Right ventricle myocardium superior (tissue), 1 donor: ENCODE data around the gene KIAA0319L. TPM values are rescaled to one million over a fixed set of nuclear protein-coding genes. Genes with fewer than 3 reads are reported as not detected.

Source experiments
- ATAC-seq: fragments of 200-7000 bp; cut with Tn5 transposase; one replicate; pipeline ENCODE4 v1.9.1; 2020; ENCODE audit warnings: mild to moderate bottlenecking; ENCODE audit not compliant: poor library complexity
- DNase-seq: peaks from one replicate; pipeline ENCODE4 v3.0.0-alpha.2; 2020
- intact Hi-C: fragments of 100-400 bp; cut with DNase I; formaldehyde crosslinking; loops from one replicate; pipeline ENCODE4 v1.11.2; 2022
- total RNA-seq: library from RNA; stranded (reverse); fragmentation: NEBNext Ultra II Directional; extraction: Animal tissue kit (Norgen Biotek cat#: 25700); gene quantifications from one replicate; pipeline ENCODE4 v1.2.1, GENCODE V29; 2021
- donor health status: DM: no; HTN: yes; CAD: no; lungs with severe emphysema.

Gene KIAA0319L
- total RNA-seq, 1 donor from 2014 or later, result 62.1 TPM

- no peak for DNase-seq
- no peak for ATAC-seq
- intact Hi-C loops, result no loop called here
Observed at GRCh38 chr1:35437200-35437599, 120.0 kb downstream of the KIAA0319L start.

- DNase-seq (no peak), ATAC-seq (no peak)
- intact Hi-C loops, result no loop called here
Observed at GRCh38 chr1:35436078-35436477, 121.1 kb downstream of the KIAA0319L start.

- intact Hi-C loops, result no loop called here
- ATAC-seq (no peak), DNase-seq (no peak)
Observed at GRCh38 chr1:35434703-35435102, 122.5 kb downstream of the KIAA0319L start.

- ATAC-seq, result no peak
- DNase-seq, result no peak
- intact Hi-C loops, result no loop called here
Observed at GRCh38 chr1:35433714-35434113, 123.5 kb downstream of the KIAA0319L start.

GRCh38 chr1:35432231-35432630, 125.0 kb downstream of the KIAA0319L start:
- DNase-seq, result no peak
- peak; percentile 6 for ATAC-seq
- intact Hi-C loops, result no loop called here

GRCh38 chr1:35431173-35431599, 126.0 kb downstream of the KIAA0319L start:
- ATAC-seq, result no peak
- intact Hi-C loops, result no loop called here

GRCh38 chr1:35430762-35431161, 126.4 kb downstream of the KIAA0319L start:
- no peak for DNase-seq
- intact Hi-C loops, result no loop called here
- no peak for ATAC-seq

More at GRCh38 chr1:35431173-35431599, 126.0 kb downstream of the KIAA0319L start:
- DNase-seq, result no peak

- no peak for DNase-seq
- no peak for ATAC-seq
- intact Hi-C loops, result no loop called here
Observed at GRCh38 chr1:35428360-35428759, 128.8 kb downstream of the KIAA0319L start.

GRCh38 chr1:35426097-35426586, 131.1 kb downstream of the KIAA0319L start:
- intact Hi-C loops, result no loop called here
- ATAC-seq (no peak), DNase-seq (no peak)

GRCh38 chr1:35408925-35409324, 148.3 kb downstream of the KIAA0319L start:
- DNase-seq (no peak), ATAC-seq (no peak)
- intact Hi-C loops, result no loop called here

GRCh38 chr1:35407743-35408142, 149.5 kb downstream of the KIAA0319L start:
- ATAC-seq (no peak), DNase-seq (no peak)
- intact Hi-C loops, result no loop called here

GRCh38 chr1:35406103-35406502, 151.1 kb downstream of the KIAA0319L start:
- no peak for DNase-seq
- ATAC-seq, result no peak
- intact Hi-C loops, result no loop called here

GRCh38 chr1:35401049-35401448, 156.2 kb downstream of the KIAA0319L start:
- ATAC-seq (no peak), DNase-seq (no peak)
- intact Hi-C loops, result no loop called here

- no peak for ATAC-seq
- DNase-seq, result no peak
- intact Hi-C loops, result no loop called here
Observed at GRCh38 chr1:35398739-35399138, 158.5 kb downstream of the KIAA0319L start.

- ATAC-seq, result no peak
- intact Hi-C loops, result no loop called here
Observed at GRCh38 chr1:35394386-35394785, 162.8 kb downstream of the KIAA0319L start.

GRCh38 chr1:35390600-35391494, 166.4 kb downstream of the KIAA0319L start:
- DNase-seq (no peak), ATAC-seq (no peak)
- intact Hi-C loops, result no loop called here

More at GRCh38 chr1:35394386-35394785, 162.8 kb downstream of the KIAA0319L start:
- no peak for DNase-seq

- intact Hi-C loops, result no loop called here
- DNase-seq (no peak), ATAC-seq (no peak)
Observed at GRCh38 chr1:35386959-35387358, 170.2 kb downstream of the KIAA0319L start.

- intact Hi-C loops, result no loop called here
- ATAC-seq (no peak), DNase-seq (no peak)
Observed at GRCh38 chr1:35386290-35386689, 170.9 kb downstream of the KIAA0319L start.
